Measurements from ENCODE around the gene ALKBH5. TPM values are rescaled to one million over a fixed set of nuclear protein-coding genes. Genes with fewer than 3 reads are reported as not detected.

The ALKBH5 gene
- total RNA-seq, 4 donors from 2014 or later = 188 to 271 (median 224) TPM

- no peak overlapping the region for H3K4me3 ChIP-seq
- intact Hi-C loops (cut with DNase I; ENCODE audit: low total_unique reads) = no loop called here
- peaks cover 10 to 11% of the 10 kb centered on the region in 2 donors for H3K4me1 ChIP-seq
- H3K27me3 ChIP-seq = no peaks in the 10 kb centered on the region
- in situ Hi-C loops (cut with MboI; ENCODE audit: low sequenced_read_pairs in 4 of 4) = no loop called here
- no peak for ATAC-seq
- DNase-seq = no peak
- no peaks in the 10 kb centered on the region for H3K9me3 ChIP-seq
- no peak overlapping the region for H3K27ac ChIP-seq
- no peak for TF ChIP-seq CTCF (IDR thresholded peaks at IDR 0.05 in 4 of 5, conservative IDR thresholded peaks at IDR 0.05 in 1 of 5)
- no peak for TF ChIP-seq POLR2A (IDR thresholded peaks at IDR 0.05)
- H3K36me3 ChIP-seq = peaks cover 0 to 96% of the 10 kb centered on the region in 2 donors
These were observed 67.1 kb downstream of the ALKBH5 start for GRCh38 chr17:18250708-18251107.

- Histone ChIP-seq H3K4me1 (peaks cover 15 to 16% of the 10 kb centered on the region in 2 donors), H3K27ac (no peak overlapping the region), H3K4me3 (no peak overlapping the region), H3K27me3 (no peaks in the 10 kb centered on the region), H3K9me3 (no peaks in the 10 kb centered on the region), H3K36me3 (peaks cover 0 to 96% of the 10 kb centered on the region in 2 donors)
- ATAC-seq (no peak), DNase-seq (no peak)
- intact Hi-C loops (cut with DNase I; ENCODE audit: low total_unique reads) = no loop called here
- in situ Hi-C loops (cut with MboI; ENCODE audit: low sequenced_read_pairs in 4 of 4) = no loop called here
- TF ChIP-seq POLR2A (IDR thresholded peaks at IDR 0.05) (no peak), CTCF (IDR thresholded peaks at IDR 0.05 in 4 of 5, conservative IDR thresholded peaks at IDR 0.05 in 1 of 5) (no peak)
These were observed 67.6 kb downstream of the ALKBH5 start for GRCh38 chr17:18251204-18251603.

GRCh38 chr17:18252160-18252559 is 68.5 kb downstream of the ALKBH5 start:
- intact Hi-C loops (cut with DNase I; ENCODE audit: low total_unique reads) (no loop called here), in situ Hi-C loops (cut with MboI; ENCODE audit: low sequenced_read_pairs in 4 of 4) (no loop called here)
- TF ChIP-seq POLR2A (IDR thresholded peaks at IDR 0.05) = no peak
- no peak for TF ChIP-seq CTCF (IDR thresholded peaks at IDR 0.05 in 4 of 5, conservative IDR thresholded peaks at IDR 0.05 in 1 of 5)
- H3K4me3 ChIP-seq = no peak overlapping the region
- H3K4me1 ChIP-seq = peaks cover 25% of the 10 kb centered on the region in 2 donors
- no peak for ATAC-seq
- no peaks in the 10 kb centered on the region for H3K9me3 ChIP-seq
- DNase-seq = no peak
- H3K27me3 ChIP-seq = no peaks in the 10 kb centered on the region
- peaks cover 0 to 95% of the 10 kb centered on the region in 2 donors for H3K36me3 ChIP-seq
- no peak overlapping the region for H3K27ac ChIP-seq

GRCh38 chr17:18253187-18253884 is 69.7 kb downstream of the ALKBH5 start:
- ATAC-seq (no peak), DNase-seq (no peak)
- Histone ChIP-seq H3K9me3 (no peaks in the 10 kb centered on the region), H3K4me3 (no peak overlapping the region), H3K27me3 (no peaks in the 10 kb centered on the region), H3K27ac (no peak overlapping the region), H3K4me1 (peaks cover 23 to 24% of the 10 kb centered on the region in 2 donors), H3K36me3 (peaks cover 0 to 84% of the 10 kb centered on the region in 2 donors)
- in situ Hi-C loops (cut with MboI; ENCODE audit: low sequenced_read_pairs in 4 of 4) = no loop called here
- intact Hi-C loops (cut with DNase I; ENCODE audit: low total_unique reads) = no loop called here
- TF ChIP-seq POLR2A (IDR thresholded peaks at IDR 0.05) (no peak), CTCF (IDR thresholded peaks at IDR 0.05 in 4 of 5, conservative IDR thresholded peaks at IDR 0.05 in 1 of 5) (no peak)
